ENCODE measurements around the gene HOXC6.

The HOXC6 gene

DNA sequence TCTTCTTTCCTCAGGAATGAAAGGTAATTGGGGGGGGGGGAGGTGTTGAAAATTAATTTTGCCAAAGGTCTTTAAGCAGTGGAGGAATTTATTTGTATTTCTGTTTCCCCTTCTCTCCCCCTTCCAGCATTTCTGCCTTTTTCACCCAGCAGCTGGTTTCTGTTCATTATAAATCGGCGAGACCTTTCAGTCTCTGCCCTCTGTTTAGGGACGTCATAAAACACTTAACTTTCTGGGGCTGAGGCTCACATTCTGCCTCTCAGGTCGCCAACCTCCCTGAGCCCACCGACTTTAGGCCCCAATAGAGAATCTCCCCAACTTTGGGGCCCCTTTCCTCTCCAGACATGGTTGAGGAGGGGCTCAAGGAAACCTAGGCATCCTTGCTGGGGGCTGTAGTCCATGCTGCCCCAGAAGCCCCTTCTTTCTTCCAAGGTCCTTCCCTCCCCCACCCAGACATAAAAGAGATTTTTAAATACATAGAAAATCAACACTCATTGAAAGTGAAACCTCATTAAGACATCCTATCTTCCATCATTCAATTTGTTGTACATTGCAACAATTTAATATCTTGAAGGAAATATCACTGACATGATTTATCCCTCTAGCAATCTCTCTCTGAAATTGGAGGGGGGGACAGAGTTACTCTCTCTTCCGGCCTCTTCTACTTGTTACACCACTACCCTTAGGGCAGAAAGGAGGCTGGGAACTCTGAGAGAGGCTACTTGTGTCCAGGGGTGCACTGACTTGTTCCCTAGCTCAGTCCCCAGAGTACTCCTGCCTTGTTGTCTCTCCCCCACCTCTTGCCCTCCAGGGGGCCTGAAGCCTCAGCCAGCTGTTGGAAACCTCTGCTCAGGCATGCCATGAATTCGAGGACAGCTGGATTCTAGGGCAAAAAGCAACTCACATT, 2.5 kb upstream of the HOXC6 start:
- no peak for DNase-seq (ENCODE audit: low read depth, low spot score)
- H3K27ac ChIP-seq = no peak overlapping the region

- no peak overlapping the region for H3K27ac ChIP-seq
- DNase-seq (ENCODE audit: low read depth, low spot score) = no peak
These were observed 1.4 kb upstream of the HOXC6 start for GRCh38 chr12:54026640-54027441.

DNA sequence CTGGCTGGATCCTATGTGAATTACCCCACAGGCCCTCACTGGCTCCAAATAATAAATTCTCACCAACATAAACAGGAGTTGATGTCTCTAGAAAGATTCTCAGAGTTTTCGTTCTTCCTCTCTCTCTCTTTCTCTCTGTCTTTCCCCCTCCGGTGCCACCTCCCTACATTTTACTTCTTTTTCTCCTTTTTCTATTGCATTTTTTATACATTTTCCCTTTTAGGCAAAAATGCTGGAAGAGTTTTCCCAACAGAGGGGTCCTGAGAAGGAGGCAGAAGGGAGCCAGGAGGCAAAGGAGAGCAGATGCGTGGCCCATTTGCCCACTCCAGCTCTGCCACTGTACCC, 826 bp upstream of the HOXC6 start:
- H3K27ac ChIP-seq = no peak overlapping the region

GRCh38 chr12:54029529-54030441, 1.5 kb downstream of the HOXC6 start:
- H3K27ac ChIP-seq = no peak overlapping the region
- DNase-seq (ENCODE audit: low read depth, low spot score) = no peak

More for the DNA sequence above, 826 bp upstream of the HOXC6 start:
- no peak for DNase-seq (ENCODE audit: low read depth, low spot score)

DNA sequence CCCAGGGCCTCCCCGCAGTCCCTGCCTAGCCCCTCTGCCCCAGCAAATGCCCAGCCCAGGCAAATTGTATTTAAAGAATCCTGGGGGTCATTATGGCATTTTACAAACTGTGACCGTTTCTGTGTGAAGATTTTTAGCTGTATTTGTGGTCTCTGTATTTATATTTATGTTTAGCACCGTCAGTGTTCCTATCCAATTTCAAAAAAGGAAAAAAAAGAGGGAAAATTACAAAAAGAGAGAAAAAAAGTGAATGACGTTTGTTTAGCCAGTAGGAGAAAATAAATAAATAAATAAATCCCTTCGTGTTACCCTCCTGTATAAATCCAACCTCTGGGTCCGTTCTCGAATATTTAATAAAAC, 2.2 kb downstream of the HOXC6 start:
- no peak for DNase-seq (ENCODE audit: low read depth, low spot score)

DNA sequence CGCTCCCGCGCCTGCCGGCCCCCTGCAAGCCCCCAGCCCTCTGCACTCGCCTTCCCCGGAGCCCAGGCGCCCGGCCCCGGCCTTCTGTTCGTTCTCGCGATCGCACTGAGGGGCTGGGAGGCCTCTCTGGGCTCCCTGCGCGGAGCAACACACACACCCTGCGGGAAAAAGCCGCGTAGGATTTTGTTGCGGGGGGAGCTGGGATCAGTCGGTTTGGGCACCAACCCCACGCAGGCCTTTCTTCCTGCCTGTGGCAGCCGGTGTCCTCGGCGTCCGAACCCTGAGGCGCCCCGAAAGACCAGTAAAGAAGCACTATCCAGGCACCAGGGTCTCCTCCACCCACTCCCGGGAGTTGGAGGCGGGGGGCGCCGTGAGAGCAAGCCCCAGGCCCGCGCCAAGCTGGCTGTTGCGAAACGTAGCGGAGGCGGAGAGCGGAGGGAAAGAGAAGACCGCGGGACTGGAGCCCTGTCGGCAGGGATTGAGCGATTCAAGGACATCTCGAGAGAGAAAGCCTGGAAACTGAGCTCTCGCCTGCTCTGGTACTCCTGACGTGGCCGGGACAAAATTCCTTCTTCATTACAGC, 2.7 kb downstream of the HOXC6 start:
- no peak for DNase-seq (ENCODE audit: low read depth, low spot score)
- H3K27ac ChIP-seq = no peak overlapping the region

More for the DNA sequence above, 2.2 kb downstream of the HOXC6 start:
- H3K27ac ChIP-seq = no peak overlapping the region

DNA sequence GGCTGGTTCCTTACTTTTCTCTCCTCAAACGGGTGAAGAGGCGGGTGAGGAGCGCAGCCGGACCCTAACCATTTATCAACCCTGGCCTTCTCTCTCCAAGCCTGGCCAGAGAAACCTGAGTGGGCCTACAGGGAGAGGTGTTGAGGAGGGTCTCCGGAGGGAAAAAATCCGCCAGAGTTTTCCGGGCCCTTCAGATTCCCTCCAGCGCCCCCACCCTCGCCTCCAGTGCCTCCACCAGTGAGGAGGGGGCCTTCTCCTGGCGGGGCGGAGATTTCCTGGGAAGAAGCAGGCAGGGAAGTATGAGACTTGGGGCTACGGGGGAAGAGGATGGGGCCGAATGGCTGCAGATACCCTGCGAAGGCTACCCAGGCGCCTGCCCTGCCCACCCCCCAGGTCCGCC, 3.2 kb downstream of the HOXC6 start:
- no peak for DNase-seq (ENCODE audit: low read depth, low spot score)
- H3K27ac ChIP-seq = no peak overlapping the region

- H3K27ac ChIP-seq = no peak overlapping the region
- no peak for DNase-seq (ENCODE audit: low read depth, low spot score)
These were observed 3.9 kb downstream of the HOXC6 start for GRCh38 chr12:54032086-54032619.

GRCh38 chr12:54032627-54033100, 4.4 kb downstream of the HOXC6 start, which contains the start of gene HOXC5:
TSS of gene HOXC5 (plus strand) at chr12:54033050. CDS start at chr12:54033123, 73 bp downstream.
- no peak within 1 kb of the TSS for H3K27ac ChIP-seq
- no peak for DNase-seq (ENCODE audit: low read depth, low spot score)

DNA sequence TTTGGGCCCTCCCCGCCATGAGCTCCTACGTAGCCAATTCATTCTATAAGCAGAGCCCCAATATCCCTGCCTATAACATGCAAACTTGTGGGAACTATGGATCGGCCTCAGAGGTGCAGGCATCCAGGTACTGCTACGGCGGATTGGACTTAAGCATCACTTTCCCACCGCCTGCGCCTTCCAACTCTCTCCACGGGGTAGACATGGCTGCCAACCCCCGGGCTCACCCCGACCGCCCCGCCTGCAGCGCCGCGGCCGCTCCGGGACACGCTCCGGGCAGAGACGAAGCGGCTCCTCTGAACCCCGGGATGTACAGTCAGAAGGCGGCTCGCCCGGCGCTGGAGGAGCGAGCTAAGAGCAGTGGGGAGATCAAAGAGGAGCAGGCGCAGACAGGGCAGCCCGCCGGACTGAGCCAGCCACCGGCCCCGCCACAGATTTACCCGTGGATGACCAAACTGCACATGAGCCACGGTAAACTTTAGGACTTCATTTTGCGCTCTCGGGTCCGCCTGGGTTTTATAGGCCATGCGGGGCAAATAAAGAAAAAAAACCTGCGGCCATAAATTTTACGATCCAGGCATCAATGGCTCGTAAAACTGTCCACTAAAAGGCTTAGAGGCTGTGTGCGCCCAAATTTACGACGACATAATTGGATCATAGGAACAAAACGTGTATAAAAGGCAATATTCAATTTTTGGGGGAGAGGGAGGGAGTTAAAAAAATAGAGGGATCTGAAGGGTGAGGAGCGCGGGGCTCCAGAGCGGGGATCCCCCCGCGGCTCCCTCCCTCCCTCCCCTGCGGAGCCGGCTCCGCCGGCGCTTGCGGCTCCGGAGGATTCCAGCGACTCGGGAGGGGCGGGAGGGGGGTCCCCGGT, 5.1 kb downstream of the HOXC6 start:
- no peak overlapping the region for H3K27ac ChIP-seq
- no peak for DNase-seq (ENCODE audit: low read depth, low spot score)

DNA sequence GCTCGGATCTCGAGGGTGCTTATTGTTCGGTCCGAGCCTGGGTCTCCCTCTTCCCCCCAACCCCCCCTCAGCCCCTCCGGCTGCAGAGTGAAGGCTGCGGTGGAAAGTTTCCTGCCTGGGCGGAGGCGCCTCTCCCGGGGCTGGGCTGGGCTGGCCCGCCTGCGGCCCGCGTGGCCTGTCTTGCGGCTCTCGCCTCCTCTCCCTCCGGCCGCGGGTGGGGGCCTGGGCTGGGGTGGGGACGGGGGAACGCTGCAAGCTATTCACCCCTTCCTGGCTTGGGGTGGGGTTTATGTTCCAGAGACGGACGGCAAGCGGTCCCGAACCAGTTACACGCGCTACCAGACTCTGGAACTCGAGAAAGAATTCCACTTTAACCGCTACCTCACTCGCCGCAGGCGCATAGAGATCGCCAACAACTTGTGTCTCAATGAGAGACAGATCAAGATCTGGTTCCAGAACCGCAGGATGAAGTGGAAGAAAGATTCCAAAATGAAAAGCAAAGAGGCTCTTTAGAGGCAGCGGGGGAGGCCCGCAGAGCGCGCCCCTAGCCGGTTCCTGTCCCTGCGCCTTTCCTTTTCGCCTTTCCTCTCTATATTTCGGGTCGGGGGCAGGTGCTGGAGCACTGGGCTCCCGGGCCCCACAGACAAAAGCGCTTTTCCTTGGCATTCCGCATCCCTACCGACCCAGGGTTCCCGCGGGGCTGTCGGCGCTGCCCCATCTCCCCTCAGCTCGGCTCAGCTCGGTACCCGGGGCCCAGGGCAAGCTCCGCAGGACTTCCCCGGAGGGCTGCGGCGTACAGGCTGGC, 5.9 kb downstream of the HOXC6 start:
- H3K27ac ChIP-seq = no peak overlapping the region
- DNase-seq (ENCODE audit: low read depth, low spot score) = no peak

GRCh38 chr12:54034785-54035310, 6.6 kb downstream of the HOXC6 start:
- no peak for DNase-seq (ENCODE audit: low read depth, low spot score)
- H3K27ac ChIP-seq = no peak overlapping the region

GRCh38 chr12:54035568-54036264, 7.5 kb downstream of the HOXC6 start:
- no peak for DNase-seq (ENCODE audit: low read depth, low spot score)
- no peak overlapping the region for H3K27ac ChIP-seq

- no peak overlapping the region for H3K27ac ChIP-seq
- peak; percentile 18 for DNase-seq (ENCODE audit: low read depth, low spot score)
These were observed 8.6 kb downstream of the HOXC6 start for GRCh38 chr12:54036620-54037359.

DNA sequence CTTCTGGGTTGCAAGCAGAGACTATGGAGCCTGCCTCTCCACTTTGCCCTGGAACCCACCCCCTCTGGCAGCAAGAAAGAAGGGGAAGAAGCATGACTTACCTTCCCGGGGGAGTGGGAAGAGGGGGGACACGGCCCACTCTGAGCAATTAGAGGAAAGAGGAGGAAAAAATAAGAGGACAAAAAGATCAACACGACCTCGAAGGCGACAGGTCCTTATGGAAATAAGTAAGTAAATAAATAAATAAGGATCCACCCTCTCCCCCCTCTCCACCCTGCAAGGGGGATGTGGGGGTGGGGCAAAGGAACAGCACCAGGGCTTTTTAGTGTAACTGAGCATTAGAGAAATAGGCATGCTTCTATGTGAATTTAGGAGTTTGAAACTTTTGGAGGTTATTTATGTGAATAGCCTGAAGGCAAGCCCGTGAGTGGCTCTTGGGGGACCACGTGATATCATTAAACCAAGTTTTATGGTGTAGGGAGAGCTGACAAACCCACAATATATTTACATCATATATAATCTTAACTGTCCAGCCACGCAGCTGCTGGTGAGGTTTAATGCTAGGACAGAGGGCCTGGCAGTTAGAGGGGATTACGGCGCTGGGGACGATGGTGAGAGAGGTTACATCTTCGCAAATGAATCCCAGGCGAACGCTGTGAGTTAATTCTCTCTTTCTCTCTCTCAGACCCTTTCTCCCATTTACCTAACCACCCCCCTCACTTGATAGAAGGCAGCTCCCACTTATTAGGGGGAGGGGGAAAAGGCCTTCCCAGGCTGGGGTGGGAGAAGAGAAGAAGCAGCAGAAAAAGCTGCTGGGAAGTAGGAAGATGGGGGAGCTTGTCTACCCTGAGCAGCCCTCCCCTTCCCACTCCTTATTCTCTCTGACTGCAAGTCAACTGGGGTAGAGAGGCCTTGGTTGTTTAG, 9.4 kb downstream of the HOXC6 start:
- no peak for DNase-seq (ENCODE audit: low read depth, low spot score)
- H3K27ac ChIP-seq = no peak overlapping the region

All from epithelial cell of prostate (primary cell).